Measurements from ENCODE around the gene C3orf49.

GRCh38 chr3:63880653-63881052 lies 61.6 kb downstream of the C3orf49 start:
- TF ChIP-seq POLR2A (IDR thresholded peaks at IDR 0.05) (no peak), POLR2AphosphoS5 (IDR thresholded peaks at IDR 0.05) (peak; percentile 30)
- TF ChIP-seq, protein P1, sequence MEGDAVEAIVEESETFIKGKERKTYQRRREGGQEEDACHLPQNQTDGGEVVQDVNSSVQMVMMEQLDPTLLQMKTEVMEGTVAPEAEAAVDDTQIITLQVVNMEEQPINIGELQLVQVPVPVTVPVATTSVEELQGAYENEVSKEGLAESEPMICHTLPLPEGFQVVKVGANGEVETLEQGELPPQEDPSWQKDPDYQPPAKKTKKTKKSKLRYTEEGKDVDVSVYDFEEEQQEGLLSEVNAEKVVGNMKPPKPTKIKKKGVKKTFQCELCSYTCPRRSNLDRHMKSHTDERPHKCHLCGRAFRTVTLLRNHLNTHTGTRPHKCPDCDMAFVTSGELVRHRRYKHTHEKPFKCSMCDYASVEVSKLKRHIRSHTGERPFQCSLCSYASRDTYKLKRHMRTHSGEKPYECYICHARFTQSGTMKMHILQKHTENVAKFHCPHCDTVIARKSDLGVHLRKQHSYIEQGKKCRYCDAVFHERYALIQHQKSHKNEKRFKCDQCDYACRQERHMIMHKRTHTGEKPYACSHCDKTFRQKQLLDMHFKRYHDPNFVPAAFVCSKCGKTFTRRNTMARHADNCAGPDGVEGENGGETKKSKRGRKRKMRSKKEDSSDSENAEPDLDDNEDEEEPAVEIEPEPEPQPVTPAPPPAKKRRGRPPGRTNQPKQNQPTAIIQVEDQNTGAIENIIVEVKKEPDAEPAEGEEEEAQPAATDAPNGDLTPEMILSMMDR (IDR thresholded peaks at IDR 0.05) = no peak
